HFF-Myc (cell line): ENCODE measurements around the gene PRH2.

Experiments used
- DNase-seq: peaks from one replicate; pipeline ENCODE4 v3.0.0-alpha.2; 2011; ENCODE audit warnings: low read depth; ENCODE audit errors: extremely low read depth
- H3K4me3 ChIP-seq: replicated peaks from 2 replicates; pipeline ENCODE4 v1.5.1; 2011; ENCODE audit warnings: low read depth, mild to moderate bottlenecking, control low read depth, low read length
- TF ChIP-seq, protein P1 (sequence below): IDR thresholded peaks from 2 replicates; pipeline ENCODE4 v1.5.1; 2012; ENCODE audit warnings: mild to moderate bottlenecking, low read depth, low read length, control low read depth; ENCODE audit errors: missing control alignments

The PRH2 gene

DNA sequence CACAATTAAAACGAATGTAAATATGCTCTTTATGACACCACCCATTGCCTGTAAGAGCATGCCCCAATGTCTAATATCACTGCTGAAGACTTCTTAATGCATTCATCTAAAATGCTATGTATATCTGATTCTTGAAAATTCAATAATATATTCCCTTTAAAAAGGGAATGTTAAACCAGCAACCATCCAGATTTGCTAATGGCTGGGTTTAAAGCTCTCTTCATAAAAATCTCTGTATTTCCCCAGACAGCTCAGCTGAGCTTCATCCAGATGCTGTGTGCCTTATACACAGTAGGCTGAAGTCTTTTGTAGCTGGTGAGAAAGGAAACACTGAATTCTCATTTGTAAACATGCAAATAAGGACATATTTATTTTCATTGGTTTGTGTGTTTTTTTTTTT is 10.1 kb downstream of the PRH2 start, which contains the start of gene TAS2R14:
Gene TAS2R14, minus strand, starts transcription at position 101 of the 400 bp plus-strand sequence. Its CDS starts 56 bp downstream, at position 45.
- no peak for DNase-seq
- TF ChIP-seq, protein P1, sequence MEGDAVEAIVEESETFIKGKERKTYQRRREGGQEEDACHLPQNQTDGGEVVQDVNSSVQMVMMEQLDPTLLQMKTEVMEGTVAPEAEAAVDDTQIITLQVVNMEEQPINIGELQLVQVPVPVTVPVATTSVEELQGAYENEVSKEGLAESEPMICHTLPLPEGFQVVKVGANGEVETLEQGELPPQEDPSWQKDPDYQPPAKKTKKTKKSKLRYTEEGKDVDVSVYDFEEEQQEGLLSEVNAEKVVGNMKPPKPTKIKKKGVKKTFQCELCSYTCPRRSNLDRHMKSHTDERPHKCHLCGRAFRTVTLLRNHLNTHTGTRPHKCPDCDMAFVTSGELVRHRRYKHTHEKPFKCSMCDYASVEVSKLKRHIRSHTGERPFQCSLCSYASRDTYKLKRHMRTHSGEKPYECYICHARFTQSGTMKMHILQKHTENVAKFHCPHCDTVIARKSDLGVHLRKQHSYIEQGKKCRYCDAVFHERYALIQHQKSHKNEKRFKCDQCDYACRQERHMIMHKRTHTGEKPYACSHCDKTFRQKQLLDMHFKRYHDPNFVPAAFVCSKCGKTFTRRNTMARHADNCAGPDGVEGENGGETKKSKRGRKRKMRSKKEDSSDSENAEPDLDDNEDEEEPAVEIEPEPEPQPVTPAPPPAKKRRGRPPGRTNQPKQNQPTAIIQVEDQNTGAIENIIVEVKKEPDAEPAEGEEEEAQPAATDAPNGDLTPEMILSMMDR = no peak
- H3K4me3 ChIP-seq = no peak within 1 kb of the TSS

DNA sequence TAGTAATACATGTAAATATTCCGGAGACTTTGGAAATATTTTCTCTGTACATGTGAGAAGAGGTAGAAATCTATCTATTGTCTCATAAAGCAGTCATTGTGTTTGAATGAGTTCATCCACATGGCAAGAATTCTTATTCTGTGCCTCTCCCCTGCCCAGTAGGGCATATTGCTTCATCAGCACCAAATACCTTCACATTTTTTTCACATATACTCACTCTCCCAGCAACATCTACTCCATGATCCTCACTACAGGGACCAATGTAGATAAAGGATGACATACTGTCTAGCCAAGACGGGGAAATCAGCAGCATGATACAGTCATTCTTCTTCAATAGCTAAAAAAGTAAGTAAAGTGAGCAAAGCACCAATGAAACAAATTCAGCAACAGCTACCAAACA is 11.4 kb downstream of the PRH2 start:
- H3K4me3 ChIP-seq = no peak overlapping the region
- TF ChIP-seq, protein P1 = no peak
- peak; percentile 4 for DNase-seq

- H3K4me3 ChIP-seq = no peak overlapping the region
- TF ChIP-seq, protein P1 = no peak
- no peak for DNase-seq
Observed at GRCh38 chr12:10941369-10941768, 12.3 kb downstream of the PRH2 start.

- TF ChIP-seq, protein P1 = no peak
- DNase-seq = no peak
Observed at GRCh38 chr12:10941916-10942607, 13.0 kb downstream of the PRH2 start.

GRCh38 chr12:10943167-10943566 is 14.1 kb downstream of the PRH2 start:
- no peak overlapping the region for H3K4me3 ChIP-seq
- no peak for DNase-seq
- TF ChIP-seq, protein P1 = no peak

More at GRCh38 chr12:10941916-10942607, 13.0 kb downstream of the PRH2 start:
- no peak overlapping the region for H3K4me3 ChIP-seq

DNA sequence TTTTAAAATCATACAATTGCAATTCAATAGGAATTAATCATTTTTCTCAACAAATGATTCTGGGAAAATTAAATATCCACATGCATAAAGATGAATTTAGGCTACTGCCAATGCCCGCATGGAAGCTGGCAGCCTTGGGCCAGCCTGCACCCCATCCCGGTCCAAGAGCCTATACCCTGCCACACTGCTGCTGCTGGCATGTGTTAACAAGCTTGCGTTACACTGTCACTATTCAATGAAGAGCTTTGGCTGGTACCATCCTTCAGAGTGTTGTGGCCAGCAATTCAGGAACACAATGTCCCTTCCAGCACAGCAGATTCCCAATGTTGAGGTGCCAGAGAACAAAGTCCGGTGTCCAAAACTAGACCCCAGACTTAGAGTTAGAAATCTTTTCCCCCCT is 23.6 kb downstream of the PRH2 start:
- TF ChIP-seq, protein P1 = no peak
- H3K4me3 ChIP-seq = no peak overlapping the region
- DNase-seq = no peak
